NCI-H2227 (cell line): ENCODE measurements around the gene LENEP.

Source experiments
- DNase-seq: peaks from one replicate; lab custom pipeline; 2025; ENCODE audit not compliant: unreplicated experiment; lab: John Stamatoyannopoulos, UW

LENEP gene

GRCh38 chr1:155026154-155026553 lies 32.8 kb downstream of the LENEP start:
- no peak for DNase-seq

- DNase-seq, result no peak
Observed at GRCh38 chr1:155026588-155026987, 33.2 kb downstream of the LENEP start.

GRCh38 chr1:155029513-155030242 lies 36.3 kb downstream of the LENEP start:
- no peak for DNase-seq

- no peak for DNase-seq
Observed at GRCh38 chr1:155030243-155030795, 36.9 kb downstream of the LENEP start.

GRCh38 chr1:155030899-155031298 lies 37.5 kb downstream of the LENEP start:
- DNase-seq, result no peak

GRCh38 chr1:155032886-155033285 lies 39.5 kb downstream of the LENEP start:
- no peak for DNase-seq

- no peak for DNase-seq
Observed at GRCh38 chr1:155033524-155033923, 40.1 kb downstream of the LENEP start, which contains the start of the genes DCST1 and DCST2. DCST1 (plus strand) TSS chr1:155033824; CDS start chr1:155034037, 213 bp downstream. DCST2 (minus strand) TSS chr1:155033781; CDS start chr1:155033701, 80 bp downstream.

GRCh38 chr1:155034318-155035208 lies 41.2 kb downstream of the LENEP start:
- no peak for DNase-seq

GRCh38 chr1:155035936-155036335 lies 42.5 kb downstream of the LENEP start:
- DNase-seq, result no peak

- no peak for DNase-seq
Observed at GRCh38 chr1:155037043-155037442, 43.7 kb downstream of the LENEP start.

GRCh38 chr1:155037851-155038441 lies 44.6 kb downstream of the LENEP start:
- no peak for DNase-seq

GRCh38 chr1:155038602-155039307 lies 45.4 kb downstream of the LENEP start:
- no peak for DNase-seq

- no peak for DNase-seq
Observed at GRCh38 chr1:155039308-155039669, 45.9 kb downstream of the LENEP start.

- DNase-seq, result no peak
Observed at GRCh38 chr1:155040358-155041093, 47.1 kb downstream of the LENEP start.

- no peak for DNase-seq
Observed at GRCh38 chr1:155042789-155043188, 49.4 kb downstream of the LENEP start.

- DNase-seq, result no peak
Observed at GRCh38 chr1:155043301-155043702, 49.9 kb downstream of the LENEP start.

GRCh38 chr1:155043793-155044192 lies 50.4 kb downstream of the LENEP start:
- DNase-seq, result no peak
